WTC11 (cell line): ENCODE results near the gene SBNO1. TPM values are rescaled to one million over a fixed set of nuclear protein-coding genes. Genes with fewer than 3 reads are reported as not detected.

Experiments used
- ATAC-seq: fragments of 200-7000 bp; cut with Tn5 transposase; 2 replicates; pipeline ENCODE4 v1.10.0; 2021; ENCODE audit warnings: mild to moderate bottlenecking, moderate library complexity
- CTCF ChIA-PET: fragments of 300-600 bp; sonication (Branson Sonifier 250); formaldehyde crosslinking; loops from one replicate; lab custom pipeline; 2021; ENCODE audit warnings: antibody characterized with exemption; lab: Charles Lee
- POLR2A ChIA-PET: fragments of 350-600 bp; sonication (Branson Sonifier 250); formaldehyde crosslinking; loops from one replicate; lab custom pipeline; 2021; ENCODE audit warnings: antibody characterized with exemption; lab: Charles Lee
- DNase-seq: peaks from one replicate; pipeline ENCODE4 v3.0.0; 2021; ENCODE audit warnings: low spot score
- H3K27ac Mint-ChIP-seq: 2 replicates; pipeline ENCODE4 v1.8.0; 2021; ENCODE audit warnings: mixed read lengths
- H3K27me3 Mint-ChIP-seq: 2 replicates; pipeline ENCODE4 v1.8.0; 2021; ENCODE audit warnings: low read depth, mild to moderate bottlenecking, moderate library complexity, mixed read lengths
- H3K36me3 Mint-ChIP-seq: 2 replicates; pipeline ENCODE4 v1.8.0; 2021; ENCODE audit warnings: mixed read lengths
- H3K4me1 Mint-ChIP-seq: 2 replicates; pipeline ENCODE4 v1.8.0; 2022; ENCODE audit warnings: mixed read lengths
- H3K4me3 Mint-ChIP-seq: 2 replicates; pipeline ENCODE4 v1.8.0; 2021; ENCODE audit warnings: mild to moderate bottlenecking, moderate library complexity, mixed read lengths
- H3K9me3 Mint-ChIP-seq: 2 replicates; pipeline ENCODE4 v1.8.0; 2021; ENCODE audit warnings: mixed read lengths
- CBFB ChIP-seq: sonication (generic); formaldehyde crosslinking; IDR thresholded peaks from 2 replicates; pipeline ENCODE4 v1.8.1; 2022; ENCODE audit warnings: mild to moderate bottlenecking, low read depth, missing genetic modification reagents
- CREB1 ChIP-seq: sonication (generic); formaldehyde crosslinking; IDR thresholded peaks from 2 replicates; pipeline ENCODE4 v1.8.0; 2023; ENCODE audit warnings: mild to moderate bottlenecking, missing genetic modification reagents
- EMX1 ChIP-seq: fragments of 250-450 bp; sonication (Bioruptor Pico); IDR thresholded peaks from 2 replicates; pipeline ENCODE4 v1.8.0; 2021; ENCODE audit warnings: mild to moderate bottlenecking
- ESRRA ChIP-seq: sonication (generic); formaldehyde crosslinking; IDR thresholded peaks from 2 replicates; pipeline ENCODE4 v1.8.1; 2022; ENCODE audit warnings: mild to moderate bottlenecking, missing genetic modification reagents, borderline replicate concordance
- JUN ChIP-seq: sonication (generic); formaldehyde crosslinking; IDR thresholded peaks from 2 replicates; pipeline ENCODE4 v1.8.0; 2023; ENCODE audit warnings: mild to moderate bottlenecking, missing genetic modification reagents
- MAX ChIP-seq: sonication (generic); formaldehyde crosslinking; IDR thresholded peaks from 2 replicates; pipeline ENCODE4 v1.8.0; 2022; ENCODE audit warnings: mild to moderate bottlenecking, missing genetic modification reagents
- NR1H2 ChIP-seq: sonication (generic); formaldehyde crosslinking; IDR thresholded peaks from 2 replicates; pipeline ENCODE4 v1.9.0; 2021; ENCODE audit warnings: mild to moderate bottlenecking, moderate library complexity, missing genetic modification reagents
- NR2C2 ChIP-seq: sonication (generic); formaldehyde crosslinking; IDR thresholded peaks from 2 replicates; pipeline ENCODE4 v1.8.0; 2022; ENCODE audit warnings: mild to moderate bottlenecking, missing genetic modification reagents
- OVOL2 ChIP-seq: fragments of 250-450 bp; sonication (Bioruptor Pico); IDR thresholded peaks from 2 replicates; pipeline ENCODE4 v1.9.0; 2021; ENCODE audit warnings: mild to moderate bottlenecking, borderline replicate concordance
- RORB ChIP-seq: fragments of 250-450 bp; sonication (Bioruptor Pico); IDR thresholded peaks from 2 replicates; pipeline ENCODE4 v1.9.0; 2021; ENCODE audit warnings: mild to moderate bottlenecking
- SP1 ChIP-seq: sonication (generic); formaldehyde crosslinking; conservative IDR thresholded peaks from 2 replicates; pipeline ENCODE4 v1.8.1; 2022; ENCODE audit warnings: missing genetic modification reagents
- STAT6 ChIP-seq: sonication (generic); formaldehyde crosslinking; conservative IDR thresholded peaks from 2 replicates; pipeline ENCODE4 v1.8.1; 2023; ENCODE audit warnings: mild to moderate bottlenecking, low read depth, missing genetic modification reagents, moderate library complexity
- TCF7 ChIP-seq: sonication (generic); formaldehyde crosslinking; IDR thresholded peaks from 2 replicates; pipeline ENCODE4 v1.8.0; 2022; ENCODE audit warnings: mild to moderate bottlenecking, low read depth, missing genetic modification reagents, moderate library complexity
- TEAD4 ChIP-seq: sonication (generic); formaldehyde crosslinking; IDR thresholded peaks from 2 replicates; pipeline ENCODE4 v1.8.0; 2022; ENCODE audit warnings: mild to moderate bottlenecking, missing genetic modification reagents
- USF1 ChIP-seq: sonication (generic); formaldehyde crosslinking; IDR thresholded peaks from 2 replicates; pipeline ENCODE4 v1.8.0; 2022; ENCODE audit warnings: mild to moderate bottlenecking, missing genetic modification reagents
- ZBTB43 ChIP-seq: sonication (generic); formaldehyde crosslinking; IDR thresholded peaks from 2 replicates; pipeline ENCODE4 v1.8.1; 2023; ENCODE audit warnings: mild to moderate bottlenecking, missing genetic modification reagents
- ZNF232 ChIP-seq: sonication (generic); formaldehyde crosslinking; IDR thresholded peaks from 2 replicates; pipeline ENCODE4 v1.8.0; 2022; ENCODE audit warnings: mild to moderate bottlenecking, missing genetic modification reagents
- ZNF396 ChIP-seq: fragments of 250-450 bp; sonication (Bioruptor Pico); IDR thresholded peaks from 2 replicates; pipeline ENCODE4 v1.8.0; 2021; ENCODE audit warnings: mild to moderate bottlenecking, moderate library complexity, borderline replicate concordance
- total RNA-seq: library from RNA; stranded (reverse); gene quantifications from 3 replicates; pipeline ENCODE4 v1.2.3, GENCODE V29; 2021
- TF ChIP-seq, protein P1 (sequence below): sonication (generic); formaldehyde crosslinking; IDR thresholded peaks from 2 replicates; pipeline ENCODE4 v1.8.0; 2022; ENCODE audit warnings: missing genetic modification reagents
- TF ChIP-seq, protein P2 (sequence below): sonication (generic); formaldehyde crosslinking; conservative IDR thresholded peaks from 2 replicates; pipeline ENCODE4 v1.8.1; 2022; ENCODE audit warnings: mild to moderate bottlenecking, missing genetic modification reagents

Gene SBNO1
- total RNA-seq, 1 experiment from 2014 or later, result 52.2 TPM

DNA sequence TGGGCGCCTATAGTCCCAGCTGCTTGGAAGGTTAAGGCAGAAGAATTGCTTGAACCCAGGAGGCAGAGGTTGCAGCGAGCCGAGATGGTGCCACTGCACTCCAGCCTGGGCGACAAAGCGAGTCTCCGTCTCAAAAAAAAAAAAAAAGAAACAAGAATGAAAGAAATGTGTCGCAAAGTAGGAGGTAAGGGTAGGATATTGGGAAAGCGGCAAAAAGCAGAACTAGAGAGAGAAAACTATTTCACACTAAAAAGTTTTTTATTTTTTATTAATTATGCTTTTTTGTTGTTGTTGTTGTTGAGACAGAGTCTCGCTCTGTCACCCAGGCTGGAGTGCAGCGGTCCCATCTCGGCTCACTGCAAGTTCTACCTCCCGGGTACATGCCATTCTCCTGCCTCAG is 17.7 kb downstream of the SBNO1 start:
- Mint-ChIP-seq H3K27me3 (no peaks in the 10 kb centered on the region), H3K4me3 (no peak overlapping the region), H3K36me3 (peaks cover 46% of the 10 kb centered on the region), H3K27ac (no peak overlapping the region), H3K9me3 (no peaks in the 10 kb centered on the region)
- no peak for ATAC-seq
- no peak for TF ChIP-seq CBFB (CRISPR knock-in tag)
- TF ChIP-seq ZNF396 (CRISPR knock-in tag), result no peak
- no peak for TF ChIP-seq STAT6 (CRISPR knock-in tag)
- no peak for TF ChIP-seq MAX (CRISPR knock-in tag)
- TF ChIP-seq, protein P1, sequence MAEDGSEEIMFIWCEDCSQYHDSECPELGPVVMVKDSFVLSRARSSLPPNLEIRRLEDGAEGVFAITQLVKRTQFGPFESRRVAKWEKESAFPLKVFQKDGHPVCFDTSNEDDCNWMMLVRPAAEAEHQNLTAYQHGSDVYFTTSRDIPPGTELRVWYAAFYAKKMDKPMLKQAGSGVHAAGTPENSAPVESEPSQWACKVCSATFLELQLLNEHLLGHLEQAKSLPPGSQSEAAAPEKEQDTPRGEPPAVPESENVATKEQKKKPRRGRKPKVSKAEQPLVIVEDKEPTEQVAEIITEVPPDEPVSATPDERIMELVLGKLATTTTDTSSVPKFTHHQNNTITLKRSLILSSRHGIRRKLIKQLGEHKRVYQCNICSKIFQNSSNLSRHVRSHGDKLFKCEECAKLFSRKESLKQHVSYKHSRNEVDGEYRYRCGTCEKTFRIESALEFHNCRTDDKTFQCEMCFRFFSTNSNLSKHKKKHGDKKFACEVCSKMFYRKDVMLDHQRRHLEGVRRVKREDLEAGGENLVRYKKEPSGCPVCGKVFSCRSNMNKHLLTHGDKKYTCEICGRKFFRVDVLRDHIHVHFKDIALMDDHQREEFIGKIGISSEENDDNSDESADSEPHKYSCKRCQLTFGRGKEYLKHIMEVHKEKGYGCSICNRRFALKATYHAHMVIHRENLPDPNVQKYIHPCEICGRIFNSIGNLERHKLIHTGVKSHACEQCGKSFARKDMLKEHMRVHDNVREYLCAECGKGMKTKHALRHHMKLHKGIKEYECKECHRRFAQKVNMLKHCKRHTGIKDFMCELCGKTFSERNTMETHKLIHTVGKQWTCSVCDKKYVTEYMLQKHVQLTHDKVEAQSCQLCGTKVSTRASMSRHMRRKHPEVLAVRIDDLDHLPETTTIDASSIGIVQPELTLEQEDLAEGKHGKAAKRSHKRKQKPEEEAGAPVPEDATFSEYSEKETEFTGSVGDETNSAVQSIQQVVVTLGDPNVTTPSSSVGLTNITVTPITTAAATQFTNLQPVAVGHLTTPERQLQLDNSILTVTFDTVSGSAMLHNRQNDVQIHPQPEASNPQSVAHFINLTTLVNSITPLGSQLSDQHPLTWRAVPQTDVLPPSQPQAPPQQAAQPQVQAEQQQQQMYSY (CRISPR knock-in tag), result no peak
- TF ChIP-seq SP1 (CRISPR knock-in tag), result no peak
- no peak for TF ChIP-seq CREB1
- no peak for TF ChIP-seq TEAD4
- TF ChIP-seq EMX1, result no peak
- no peak for TF ChIP-seq ZNF232 (CRISPR knock-in tag)
- no peak for TF ChIP-seq RORB (CRISPR knock-in tag)
- no peak for TF ChIP-seq ZBTB43 (CRISPR knock-in tag)
- TF ChIP-seq NR2C2 (CRISPR knock-in tag), result no peak
- no peak for TF ChIP-seq ESRRA (CRISPR knock-in tag)
- no peak for TF ChIP-seq JUN (CRISPR knock-in tag)
- no peak for TF ChIP-seq USF1
- TF ChIP-seq, protein P2, sequence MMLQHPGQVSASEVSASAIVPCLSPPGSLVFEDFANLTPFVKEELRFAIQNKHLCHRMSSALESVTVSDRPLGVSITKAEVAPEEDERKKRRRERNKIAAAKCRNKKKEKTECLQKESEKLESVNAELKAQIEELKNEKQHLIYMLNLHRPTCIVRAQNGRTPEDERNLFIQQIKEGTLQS (CRISPR knock-in tag), result no peak
- no peak for TF ChIP-seq NR1H2 (CRISPR knock-in tag)
- no peak for TF ChIP-seq TCF7 (CRISPR knock-in tag)
- TF ChIP-seq OVOL2 (CRISPR knock-in tag), result no peak
- TF ChIP-seq, all 79 proteins: peak for 0
- ChIA-PET POLR2A (no interaction called here), CTCF (no interaction called here)
- no peak for DNase-seq
- H3K4me1 Mint-ChIP-seq, result no peaks in the 10 kb centered on the region
